Neutrophil (primary cell): ENCODE data around the gene TNRC6C.
"Not testable (repeated sequence)": the region's sequence is repeated elsewhere in the genome, so short reads cannot be mapped to it uniquely, and the experiment has no call there.

Experiments
- H3K27ac ChIP-seq: fragments of 200-600 bp; sonication (generic); 2 replicates; pipeline ENCODE4 v1.5.1; 2016; ENCODE audit warnings: mild to moderate bottlenecking, moderate library complexity
- H3K27me3 ChIP-seq: fragments of 200-600 bp; sonication (generic); 2 replicates; pipeline ENCODE4 v1.6.0; 2016; ENCODE audit warnings: mild to moderate bottlenecking
- H3K36me3 ChIP-seq: fragments of 200-600 bp; sonication (generic); 2 replicates; pipeline ENCODE4 v1.5.1; 2017
- H3K4me1 ChIP-seq, 2 experiments: fragments of 200-600 bp in 1 of 2; sonication (generic) in 1 of 2; 1 replicate in 1 of 2; 2 replicates in 1 of 2; pipeline versions ENCODE4 v1.5.1 to v1.6.1; 2013 to 2016; ENCODE audit warnings: low read depth in 1 of 2, low read length in 1 of 2, mild to moderate bottlenecking in 1 of 2, moderate library complexity in 1 of 2; ENCODE audit not compliant: control insufficient read depth in 1 of 2, insufficient read depth in 1 of 2
- H3K4me3 ChIP-seq, 2 experiments: fragments of 200-600 bp in 1 of 2; sonication (generic) in 1 of 2; 1 replicate in 1 of 2; 2 replicates in 1 of 2; pipeline ENCODE4 v1.5.1; 2013 to 2016; ENCODE audit warnings: low read depth in 1 of 2, low read length in 1 of 2, mild to moderate bottlenecking in 1 of 2, moderate library complexity in 1 of 2
- H3K9me3 ChIP-seq: fragments of 200-600 bp; sonication (generic); 2 replicates; pipeline ENCODE4 v1.5.1; 2016
- TF ChIP-seq, protein P1 (sequence below): fragments of 200-600 bp; sonication (generic); IDR thresholded peaks from 2 replicates; pipeline ENCODE4 v1.5.1; 2016; ENCODE audit warnings: antibody characterized with exemption

Gene TNRC6C

DNA sequence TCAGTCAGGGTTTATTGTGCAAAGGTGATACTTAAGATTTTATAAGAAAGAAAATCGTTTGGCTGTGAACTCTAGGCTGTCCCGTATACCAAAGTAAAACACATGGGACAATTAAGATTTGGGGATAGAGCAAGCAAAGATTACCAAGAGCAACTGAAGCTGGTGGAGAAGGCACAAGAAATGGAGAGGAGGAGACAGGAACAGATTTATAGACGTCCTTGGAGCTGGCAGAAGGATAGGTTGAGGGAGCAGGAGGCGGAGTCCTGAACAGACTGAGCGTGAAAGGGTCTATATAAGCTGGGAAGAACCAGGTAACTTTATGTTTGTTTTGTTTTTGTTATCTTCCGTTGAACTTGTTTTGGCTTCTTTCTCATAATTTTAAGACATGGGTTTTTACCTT lies 3.8 kb downstream of the TNRC6C start:
- Histone ChIP-seq H3K27me3 (peaks cover 45% of the 10 kb centered on the region), H3K4me3 (no peak overlapping the region), H3K27ac (no peak overlapping the region), H3K9me3 (no peaks in the 10 kb centered on the region), H3K4me1 (peaks cover 22 to 32% of the 10 kb centered on the region in 2 experiments), H3K36me3 (no peaks in the 10 kb centered on the region)
- TF ChIP-seq, protein P1, sequence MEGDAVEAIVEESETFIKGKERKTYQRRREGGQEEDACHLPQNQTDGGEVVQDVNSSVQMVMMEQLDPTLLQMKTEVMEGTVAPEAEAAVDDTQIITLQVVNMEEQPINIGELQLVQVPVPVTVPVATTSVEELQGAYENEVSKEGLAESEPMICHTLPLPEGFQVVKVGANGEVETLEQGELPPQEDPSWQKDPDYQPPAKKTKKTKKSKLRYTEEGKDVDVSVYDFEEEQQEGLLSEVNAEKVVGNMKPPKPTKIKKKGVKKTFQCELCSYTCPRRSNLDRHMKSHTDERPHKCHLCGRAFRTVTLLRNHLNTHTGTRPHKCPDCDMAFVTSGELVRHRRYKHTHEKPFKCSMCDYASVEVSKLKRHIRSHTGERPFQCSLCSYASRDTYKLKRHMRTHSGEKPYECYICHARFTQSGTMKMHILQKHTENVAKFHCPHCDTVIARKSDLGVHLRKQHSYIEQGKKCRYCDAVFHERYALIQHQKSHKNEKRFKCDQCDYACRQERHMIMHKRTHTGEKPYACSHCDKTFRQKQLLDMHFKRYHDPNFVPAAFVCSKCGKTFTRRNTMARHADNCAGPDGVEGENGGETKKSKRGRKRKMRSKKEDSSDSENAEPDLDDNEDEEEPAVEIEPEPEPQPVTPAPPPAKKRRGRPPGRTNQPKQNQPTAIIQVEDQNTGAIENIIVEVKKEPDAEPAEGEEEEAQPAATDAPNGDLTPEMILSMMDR = no peak

DNA sequence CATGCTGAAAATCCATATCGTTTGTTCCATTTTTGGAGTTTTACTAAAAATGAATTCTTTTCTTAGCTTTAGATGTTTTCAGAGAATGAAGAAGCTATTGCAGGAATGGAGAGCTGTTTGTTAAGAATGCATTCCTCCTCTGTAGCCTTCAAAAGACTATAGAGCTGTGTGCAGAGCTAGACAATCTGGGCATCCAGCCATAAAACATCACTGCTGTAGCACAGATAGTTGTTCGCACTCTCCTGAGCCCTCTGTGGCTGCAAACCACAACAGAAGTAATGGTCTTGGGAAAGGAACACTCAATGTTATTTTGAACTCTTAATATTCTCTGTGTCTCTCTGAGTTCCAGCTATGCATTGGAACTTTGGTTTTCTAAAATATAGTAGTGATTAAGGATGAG lies 4.9 kb downstream of the TNRC6C start:
- Histone ChIP-seq H3K36me3 (no peaks in the 10 kb centered on the region), H3K27me3 (peaks cover 39% of the 10 kb centered on the region), H3K27ac (no peak overlapping the region), H3K9me3 (no peaks in the 10 kb centered on the region), H3K4me1 (peaks cover 14 to 23% of the 10 kb centered on the region in 2 experiments), H3K4me3 (no peak overlapping the region)
- TF ChIP-seq, protein P1 = no peak

DNA sequence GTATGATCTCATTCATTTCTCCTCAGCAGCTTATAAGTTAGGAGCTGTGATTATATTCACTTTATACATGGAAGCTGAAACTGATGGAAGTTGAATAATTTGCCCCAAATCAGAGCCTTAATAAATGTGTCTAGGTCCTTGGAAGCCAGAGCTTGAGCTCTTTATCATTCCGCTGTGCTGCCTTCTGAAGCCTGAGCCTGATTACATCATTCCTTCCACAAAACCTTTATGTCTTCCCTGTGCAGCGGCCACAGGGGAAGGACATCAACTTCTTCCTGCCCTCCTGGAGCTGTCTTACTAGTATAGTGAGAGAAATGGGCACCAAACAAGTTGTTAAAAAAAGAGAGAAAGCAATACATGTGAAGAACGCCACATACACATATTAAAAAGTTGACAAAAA lies 6.8 kb downstream of the TNRC6C start:
- Histone ChIP-seq H3K4me1 (peaks cover 4 to 11% of the 10 kb centered on the region in 2 experiments), H3K27ac (no peak overlapping the region), H3K36me3 (no peaks in the 10 kb centered on the region), H3K27me3 (peaks cover 27% of the 10 kb centered on the region), H3K4me3 (no peak overlapping the region), H3K9me3 (no peaks in the 10 kb centered on the region)
- TF ChIP-seq, protein P1 = no peak

DNA sequence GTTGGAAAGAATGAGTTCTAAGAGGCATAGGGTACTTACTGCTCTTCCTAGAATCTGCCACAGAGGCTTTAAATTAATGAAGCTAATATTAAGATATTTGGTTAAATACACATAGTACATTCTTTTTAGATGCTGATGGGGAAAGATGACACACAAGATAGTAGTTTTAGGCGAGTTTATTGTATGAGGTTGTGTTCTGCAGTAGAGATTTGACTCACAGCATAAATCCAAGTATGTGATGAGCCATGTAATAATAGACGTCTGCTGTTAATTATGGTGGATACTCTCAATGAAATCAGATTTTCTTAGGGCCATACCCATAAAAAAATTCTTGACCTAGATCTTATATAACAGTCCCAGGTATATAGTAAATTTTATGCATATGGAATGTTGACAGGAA lies 8.0 kb downstream of the TNRC6C start:
- peaks cover 16% of the 10 kb centered on the region for H3K27me3 ChIP-seq
- no peak overlapping the region for H3K27ac ChIP-seq
- TF ChIP-seq, protein P1 = no peak
- H3K36me3 ChIP-seq = no peaks in the 10 kb centered on the region
- no peak overlapping the region for H3K4me3 ChIP-seq
- peaks cover 0 to 6% of the 10 kb centered on the region in 2 experiments for H3K4me1 ChIP-seq
- no peaks in the 10 kb centered on the region for H3K9me3 ChIP-seq

DNA sequence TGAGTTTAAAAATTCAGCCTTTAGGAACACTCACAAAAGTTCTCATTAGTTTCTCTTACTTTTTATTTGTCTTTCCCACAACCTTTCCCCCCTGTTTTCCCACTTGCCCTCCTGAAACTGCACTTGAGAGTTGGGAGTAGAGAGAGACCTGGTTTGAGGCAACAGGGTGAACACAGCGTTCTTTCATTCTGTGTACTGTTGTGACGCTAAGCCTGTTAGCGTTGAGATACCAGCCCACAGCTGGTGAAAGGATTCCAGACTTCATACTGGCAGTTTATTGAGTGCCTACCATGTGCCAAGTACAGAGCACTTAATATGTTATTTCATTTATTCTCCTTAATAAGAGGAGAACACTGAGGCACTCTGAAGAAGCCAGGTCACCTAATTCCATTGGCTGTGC lies 10.3 kb downstream of the TNRC6C start:
- Histone ChIP-seq H3K27me3 (no peaks in the 10 kb centered on the region), H3K27ac (no peak overlapping the region), H3K36me3 (no peaks in the 10 kb centered on the region), H3K4me3 (no peak overlapping the region), H3K9me3 (no peaks in the 10 kb centered on the region), H3K4me1 (peaks cover 0 to 2% of the 10 kb centered on the region in 2 experiments)
- TF ChIP-seq, protein P1 = no peak

DNA sequence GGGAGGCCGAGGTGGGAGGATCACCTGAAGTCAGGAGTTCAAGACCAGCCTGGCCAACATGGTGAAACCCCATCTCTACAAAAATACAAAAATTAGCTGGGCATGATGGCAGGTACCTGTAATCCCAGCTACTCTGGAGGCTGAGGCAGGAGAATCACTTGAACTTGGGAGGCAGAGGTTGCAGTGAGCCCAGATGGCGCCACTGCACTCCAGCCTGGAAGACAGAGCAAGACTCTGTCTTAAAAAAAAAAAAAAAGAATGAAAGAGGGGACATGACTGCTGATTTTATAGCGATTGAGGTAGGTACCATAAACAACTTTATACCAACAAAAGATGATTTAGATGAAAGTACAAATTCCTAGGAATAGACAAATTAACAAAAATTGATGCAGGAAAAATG lies 13.8 kb downstream of the TNRC6C start:
- not testable (repeated sequence) for H3K4me3 ChIP-seq, H3K9me3 ChIP-seq, H3K36me3 ChIP-seq, H3K27me3 ChIP-seq, H3K27ac ChIP-seq, H3K4me1 ChIP-seq
